Stimulated activated CD8-positive, alpha-beta memory T cell treated with anti-CD3 and anti-CD28 coated beads, Interleukin-7, amount 100 ng/mL, for 4 hours (primary cell): ENCODE data around the gene ZNF138.
"Not testable (repeated sequence)": the region's sequence is repeated elsewhere in the genome, so short reads cannot be mapped to it uniquely, and the experiment has no call there.

ENCODE experiments used
- DNase-seq, 2 donors: peaks; one replicate each; pipeline ENCODE4 v3.0.0-alpha.2; 2020; ENCODE audit warnings: low read depth in 2 of 2

ZNF138 gene

DNA sequence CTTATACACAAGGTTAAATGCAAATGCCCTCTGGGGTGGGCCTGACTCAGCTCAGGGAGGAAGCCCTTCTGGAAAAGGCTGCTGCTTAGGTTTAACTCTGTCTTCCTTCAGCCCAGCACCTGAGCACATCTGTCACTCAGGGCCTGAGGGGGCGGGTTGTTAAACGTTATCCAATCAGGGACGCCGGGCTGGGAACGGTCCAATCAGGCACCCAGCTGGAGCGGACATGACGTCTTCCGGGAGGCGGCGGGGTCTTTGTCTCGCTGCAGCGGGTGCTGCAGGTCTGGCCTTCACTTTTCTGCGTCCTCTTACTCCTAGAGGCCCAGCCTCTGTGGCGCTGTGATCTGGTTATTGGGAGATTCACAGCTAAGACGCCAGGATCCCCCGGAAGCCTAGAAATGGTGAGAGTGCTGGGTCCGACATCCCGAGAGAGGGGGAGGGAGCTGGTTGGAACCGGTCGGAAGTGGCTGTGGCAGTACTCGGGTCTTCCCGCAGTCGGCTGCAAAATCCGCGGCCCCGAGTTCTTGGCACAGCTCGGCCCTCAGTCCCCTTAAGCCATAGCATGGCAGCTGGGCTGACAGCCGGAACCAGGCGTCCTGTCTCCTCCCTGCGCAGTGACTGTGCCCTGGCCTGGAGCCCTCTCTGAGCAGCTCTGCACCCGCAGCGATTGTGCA is at the start of gene ZNF138:
TSS of gene ZNF138 (plus strand) at position 258 of the 674 bp plus-strand sequence. CDS start at position 399, 141 bp downstream.
- peak; percentile 86 to 90 for DNase-seq

DNA sequence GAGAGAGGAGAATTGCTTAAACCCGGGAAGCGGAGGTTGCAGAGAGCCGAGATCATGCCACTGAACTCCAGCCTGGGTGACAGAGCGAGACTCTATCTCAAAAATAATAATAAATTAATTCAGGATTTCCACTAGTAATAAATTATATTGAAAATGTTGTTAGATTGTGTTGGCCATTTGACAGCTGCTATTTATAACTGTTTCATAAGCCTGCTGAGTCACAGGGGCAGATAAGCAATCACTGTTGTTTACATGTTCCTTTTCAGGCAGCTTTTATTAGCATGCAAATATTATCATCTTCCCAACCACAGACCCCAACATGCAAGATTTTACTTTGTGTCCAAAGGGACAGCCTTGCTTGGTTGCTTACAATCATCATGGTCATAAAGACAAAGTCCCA is 49.5 kb upstream of the ZNF138 start:
- DNase-seq, result no peak

DNA sequence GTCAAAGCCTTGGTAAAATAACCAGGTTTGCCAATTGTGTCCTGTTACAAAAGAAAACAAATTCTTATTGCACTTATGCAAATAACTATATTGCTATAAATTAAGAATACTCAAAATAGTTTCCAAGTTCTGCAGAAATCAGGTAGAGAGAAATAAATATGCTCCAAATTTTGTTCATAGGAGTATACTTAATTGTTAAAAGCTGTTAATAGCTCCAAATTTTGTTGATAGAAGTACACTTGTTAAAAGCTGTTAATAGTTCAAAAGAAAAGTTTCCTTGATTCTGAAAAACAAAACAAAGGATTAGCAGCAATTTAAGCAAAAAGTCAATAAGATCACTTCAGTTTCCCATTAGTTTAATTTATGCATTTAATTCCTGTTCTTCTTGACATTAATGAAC is 46.4 kb upstream of the ZNF138 start:
- no peak for DNase-seq

DNA sequence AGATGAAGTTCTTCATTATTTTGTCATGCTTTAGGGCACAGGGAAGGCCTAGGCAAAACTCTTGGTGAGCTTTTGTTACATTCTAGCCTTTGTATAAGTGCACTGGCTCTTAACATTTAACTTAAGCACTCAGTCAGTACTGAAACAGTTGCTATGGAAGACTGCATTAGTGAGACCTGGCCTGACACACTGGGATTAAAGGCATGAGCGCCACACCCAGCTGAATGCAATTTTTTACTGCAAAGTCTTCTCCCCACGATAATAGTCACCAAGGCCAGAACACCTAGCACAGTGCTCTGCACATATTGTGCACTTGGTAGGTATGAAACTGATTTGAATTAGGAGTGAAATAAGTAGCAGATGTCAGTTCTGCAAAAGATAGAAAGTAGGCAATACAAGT is 41.2 kb upstream of the ZNF138 start:
- DNase-seq, result no peak

DNA sequence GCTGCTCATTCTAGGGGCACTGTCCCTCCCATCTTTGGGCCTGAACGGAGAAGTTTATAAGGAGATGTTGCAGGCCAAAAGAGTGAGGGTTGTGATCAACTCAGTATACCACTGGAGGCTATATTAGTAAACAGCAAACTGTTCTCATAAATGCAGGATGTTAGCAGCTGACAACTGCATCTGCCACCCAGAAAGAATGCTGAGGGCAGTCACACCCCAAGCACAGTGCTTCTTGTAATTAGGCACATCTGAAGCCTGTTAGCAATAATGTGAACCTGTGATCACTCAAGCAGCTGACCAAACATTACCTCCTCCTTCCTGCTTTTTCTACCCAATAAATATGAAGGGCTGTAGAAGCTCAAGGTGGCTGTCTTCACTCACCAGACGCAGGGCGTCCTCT is 38.4 kb upstream of the ZNF138 start:
- DNase-seq, result no peak

DNA sequence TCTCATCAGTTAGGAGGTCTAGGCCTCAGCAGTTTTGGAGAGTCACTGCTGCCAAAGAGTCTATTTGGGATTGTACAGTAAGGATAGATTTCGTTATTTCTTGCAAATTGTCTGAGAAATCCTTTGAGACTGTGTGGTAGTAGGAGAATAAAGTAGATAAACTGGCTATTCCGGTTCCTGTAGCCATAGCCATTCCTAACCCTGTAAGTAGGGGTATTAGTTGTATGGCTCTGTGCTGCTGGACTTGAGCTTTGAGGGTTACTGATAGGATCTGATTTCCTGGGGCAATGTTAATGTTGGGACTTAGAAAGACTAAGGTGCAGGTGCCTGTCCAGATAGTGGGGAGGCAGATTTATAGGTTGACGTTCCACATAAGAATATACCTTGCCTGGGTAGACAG is 36.1 kb upstream of the ZNF138 start:
- no peak for DNase-seq

DNA sequence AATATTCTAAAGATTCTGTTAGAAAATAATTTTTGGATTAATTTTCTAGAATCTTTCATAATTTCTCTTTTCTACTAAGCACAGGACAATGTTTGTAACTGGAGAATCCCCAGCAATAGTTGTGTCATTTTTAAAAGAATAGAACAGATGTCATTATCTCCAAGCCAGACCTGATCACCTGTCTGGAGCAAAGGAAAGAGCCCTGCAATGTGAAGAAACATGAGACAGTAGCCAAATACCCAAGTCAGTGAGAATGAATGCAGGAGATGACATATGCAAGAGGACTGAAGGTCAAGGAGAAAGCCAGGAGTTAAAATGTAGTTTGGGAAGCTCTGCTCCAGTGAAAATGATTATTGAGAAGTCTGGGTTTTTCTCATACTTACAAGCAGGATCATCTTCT is 25.4 kb upstream of the ZNF138 start:
- DNase-seq, result no peak

DNA sequence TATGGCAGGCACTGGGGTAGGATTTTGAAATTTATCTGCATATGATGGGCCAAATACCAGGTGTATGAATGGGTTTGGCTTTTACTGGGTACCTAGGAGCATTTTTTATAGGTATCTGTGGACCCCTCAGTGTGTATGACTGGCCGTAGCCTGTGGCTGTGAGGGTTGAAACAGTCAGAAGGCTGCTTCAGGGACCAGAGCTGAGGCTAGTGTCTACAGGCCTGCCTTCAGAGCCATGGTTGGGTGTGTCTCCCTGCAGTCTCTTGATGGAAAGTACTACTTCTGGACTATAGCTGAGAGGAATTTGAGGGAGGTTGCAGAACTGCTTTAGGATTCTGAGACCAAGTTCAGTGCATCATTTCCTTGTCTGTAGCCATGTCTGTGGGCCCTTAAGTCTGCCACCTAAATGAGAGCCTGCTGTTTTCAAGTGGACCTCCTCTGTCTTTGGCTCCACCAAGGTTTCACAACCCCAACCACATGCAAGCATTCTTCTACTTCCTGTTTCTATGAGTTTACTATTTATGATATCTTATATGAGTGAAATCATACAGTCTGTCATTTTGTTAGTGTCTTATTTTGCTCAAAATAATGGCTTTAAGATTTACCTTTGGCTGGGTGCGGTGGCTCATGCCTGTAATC is 19.9 kb upstream of the ZNF138 start:
- no peak for DNase-seq

DNA sequence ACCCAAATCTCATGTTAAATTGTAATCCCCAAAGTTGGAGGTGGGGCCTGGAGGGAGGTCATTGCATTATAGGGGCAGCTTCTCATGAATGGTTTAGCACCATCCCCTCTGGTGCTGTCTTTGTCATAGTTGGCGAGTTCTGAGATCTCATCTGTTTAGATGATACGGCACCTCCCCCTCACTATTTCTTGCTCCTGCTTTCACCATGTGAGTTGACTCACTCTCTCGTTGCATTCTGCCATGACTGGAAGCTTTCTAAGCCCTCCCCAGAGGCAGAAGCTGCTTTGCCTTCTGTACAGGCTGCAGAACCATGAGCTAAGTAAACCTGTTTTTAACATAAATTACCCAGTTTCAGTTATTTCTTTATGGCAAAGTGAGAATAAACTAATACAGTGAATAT is 18.9 kb upstream of the ZNF138 start:
- no peak for DNase-seq

DNA sequence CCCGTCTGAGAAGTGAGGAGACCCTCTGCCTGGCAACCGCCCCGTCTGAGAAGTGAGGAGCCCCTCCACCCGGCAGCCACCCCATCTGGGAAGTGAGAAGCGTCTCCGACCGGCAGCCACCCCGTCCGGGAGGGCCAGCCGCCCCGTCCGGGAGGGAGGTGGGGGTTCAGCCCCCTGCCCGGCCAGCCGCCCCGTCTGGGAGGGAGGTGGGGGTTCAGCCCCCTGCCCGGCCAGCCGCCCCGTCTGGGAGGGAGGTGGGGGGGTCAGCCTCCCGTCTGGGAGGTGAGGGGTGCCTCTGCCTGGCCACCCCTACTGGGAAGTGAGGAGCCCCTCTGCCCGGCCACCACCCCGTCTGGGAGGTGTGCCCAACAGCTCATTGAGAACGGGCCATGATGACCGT is 9.4 kb upstream of the ZNF138 start:
- DNase-seq, result not testable (repeated sequence)

DNA sequence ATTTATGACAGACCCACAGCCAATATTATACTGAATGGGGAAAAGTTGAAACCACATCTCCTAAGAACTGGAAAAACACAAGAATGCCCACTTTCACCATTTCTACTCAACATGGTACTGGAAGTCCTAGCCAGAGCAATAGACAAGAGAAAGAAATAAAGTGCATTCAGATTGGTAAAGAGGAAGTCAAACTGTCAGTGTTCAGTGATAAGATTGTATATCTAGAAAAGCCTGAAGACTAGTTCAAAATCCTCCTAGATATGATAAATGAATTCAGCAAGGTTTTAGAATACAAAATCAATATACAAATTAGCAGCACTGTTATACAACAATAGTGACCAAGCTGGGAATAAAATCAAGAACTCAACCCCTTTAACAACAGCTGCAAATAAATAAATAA is 6.9 kb upstream of the ZNF138 start:
- no peak for DNase-seq

DNA sequence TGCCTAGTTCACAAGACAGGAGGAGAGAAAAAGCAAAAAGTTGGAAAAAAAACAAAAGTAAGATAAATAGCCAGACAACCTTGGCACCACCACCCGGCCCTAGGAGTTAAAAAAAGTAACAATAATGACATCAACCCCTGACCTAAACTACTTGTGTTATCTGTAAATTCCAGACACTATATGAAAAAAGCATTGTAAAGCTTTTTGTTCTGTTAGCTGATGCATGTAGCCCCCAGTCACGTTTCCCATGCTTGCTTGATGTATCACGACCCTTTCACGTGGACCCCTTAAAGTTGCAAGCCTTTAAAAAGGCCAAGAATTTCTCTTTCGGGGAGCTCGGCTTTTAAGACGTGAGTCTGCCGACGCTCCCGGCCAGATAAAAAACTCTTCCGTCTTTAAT is 5.0 kb upstream of the ZNF138 start:
- not testable (repeated sequence) for DNase-seq

DNA sequence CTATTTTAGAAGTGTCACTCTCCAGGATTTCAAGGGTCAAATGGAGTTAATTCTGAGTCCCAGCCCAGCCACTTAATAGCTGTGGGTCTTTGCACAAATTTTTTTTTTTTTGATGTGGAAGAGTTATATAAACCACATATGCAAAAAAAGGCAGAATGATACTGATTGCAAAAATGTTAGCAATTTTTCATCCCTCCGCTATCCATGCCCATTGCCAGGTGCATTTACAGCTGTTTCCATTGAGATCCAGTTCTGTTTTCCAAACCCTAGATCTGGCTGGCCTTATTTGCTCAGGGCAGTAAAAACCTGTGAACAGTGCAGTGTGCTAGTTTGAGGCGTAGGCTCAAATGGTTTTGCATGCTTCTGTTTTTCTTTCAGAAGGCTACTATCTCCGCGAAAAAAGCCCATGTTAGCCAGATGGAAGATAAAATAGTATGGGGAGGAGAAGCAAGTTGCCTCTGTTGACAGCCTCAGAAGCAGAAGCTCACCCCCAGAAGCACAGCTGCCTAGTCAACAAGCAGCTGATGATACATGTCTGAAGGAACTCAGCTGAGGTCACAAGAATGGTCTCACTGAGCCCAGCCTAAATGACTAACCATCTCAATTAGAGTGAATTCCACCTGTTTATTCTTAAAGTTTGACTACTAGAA is 997 bp upstream of the ZNF138 start:
- no peak for DNase-seq

DNA sequence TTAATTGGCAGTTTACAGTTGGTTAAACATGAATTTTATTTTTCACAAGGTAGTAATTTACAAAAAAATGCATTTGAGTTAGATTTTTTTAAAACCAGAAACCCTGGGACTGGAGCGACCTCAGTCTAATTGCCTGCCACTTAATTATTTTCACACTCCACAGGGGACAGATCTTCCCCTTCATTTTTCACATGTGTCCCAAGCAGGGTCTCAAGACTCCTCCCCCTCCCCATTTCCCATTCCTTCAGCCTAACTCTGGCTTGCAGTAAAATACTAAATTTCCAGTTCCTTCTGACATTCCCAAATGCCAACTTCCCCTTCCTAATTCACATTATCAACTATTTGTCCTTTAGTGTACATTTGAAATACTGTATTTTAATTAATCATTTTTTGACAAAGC is 948 bp downstream of the ZNF138 start:
- no peak for DNase-seq

DNA sequence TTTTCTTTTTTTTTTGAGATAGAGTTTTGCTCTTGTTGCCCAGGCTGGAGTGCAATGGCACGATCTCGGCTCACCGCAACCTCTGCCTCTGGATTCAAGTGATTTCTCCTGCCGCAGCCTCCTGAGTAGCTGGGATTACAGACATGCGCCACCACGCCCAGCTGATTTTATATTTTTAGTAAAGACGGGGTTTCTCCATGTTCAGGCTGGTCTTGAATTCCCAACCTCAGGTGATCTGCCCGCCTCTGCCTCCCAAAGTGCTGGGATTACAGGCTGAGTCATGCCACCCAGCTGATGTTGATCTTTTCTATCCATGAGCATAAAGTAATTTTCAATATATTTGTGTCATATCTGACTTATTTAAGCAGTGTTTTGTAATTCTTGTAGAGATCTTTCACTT is 4.9 kb downstream of the ZNF138 start:
- not testable (repeated sequence) for DNase-seq

DNA sequence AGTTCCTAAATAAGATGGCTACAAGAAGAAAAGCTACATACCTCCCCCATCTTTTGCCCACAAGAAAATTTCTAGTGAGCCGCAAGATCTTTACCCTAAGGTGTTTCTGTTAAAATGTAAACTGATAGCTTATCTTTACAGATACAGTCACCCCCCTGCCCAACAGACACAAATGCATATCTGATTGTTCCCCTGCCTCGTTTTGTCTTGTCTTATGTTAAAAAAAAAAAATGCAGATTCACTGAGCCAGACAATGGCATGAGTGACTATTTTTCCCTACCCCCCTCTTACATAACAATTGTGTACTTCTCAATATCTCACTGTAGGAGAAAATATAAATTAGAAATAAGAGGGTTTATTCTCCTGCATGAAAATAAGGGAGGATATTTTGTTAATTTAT is 8.5 kb downstream of the ZNF138 start:
- DNase-seq, result no peak

DNA sequence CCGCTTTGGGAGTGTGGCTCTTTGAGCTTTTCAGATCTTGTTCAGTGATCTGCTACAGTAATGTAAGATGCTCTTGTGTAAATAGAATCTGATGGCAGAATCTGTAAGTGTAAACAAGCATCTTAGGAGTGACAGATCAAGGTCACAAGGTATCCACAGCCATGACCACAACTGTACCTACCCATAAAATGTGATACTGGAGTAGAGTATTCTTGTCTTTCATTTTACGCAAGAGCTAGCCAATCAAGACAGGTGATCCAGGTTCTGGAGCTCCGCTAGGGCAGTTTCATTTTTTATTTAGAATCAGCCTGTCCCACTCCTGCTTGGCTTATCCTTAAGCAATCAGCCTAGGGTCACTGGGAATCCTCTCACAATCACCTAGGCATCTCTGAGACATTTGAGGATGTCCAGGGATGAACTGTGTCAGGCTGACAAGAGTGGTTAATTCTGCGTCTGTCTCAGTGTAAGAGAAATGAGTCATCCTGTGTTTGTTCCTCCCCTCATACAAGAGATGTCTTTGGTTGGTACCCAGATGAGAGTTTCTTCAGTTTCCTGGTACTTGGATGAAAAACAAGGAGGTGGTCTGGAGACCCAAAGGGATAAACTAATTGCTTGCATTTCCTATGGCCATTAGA is 13.6 kb downstream of the ZNF138 start:
- DNase-seq, result no peak

DNA sequence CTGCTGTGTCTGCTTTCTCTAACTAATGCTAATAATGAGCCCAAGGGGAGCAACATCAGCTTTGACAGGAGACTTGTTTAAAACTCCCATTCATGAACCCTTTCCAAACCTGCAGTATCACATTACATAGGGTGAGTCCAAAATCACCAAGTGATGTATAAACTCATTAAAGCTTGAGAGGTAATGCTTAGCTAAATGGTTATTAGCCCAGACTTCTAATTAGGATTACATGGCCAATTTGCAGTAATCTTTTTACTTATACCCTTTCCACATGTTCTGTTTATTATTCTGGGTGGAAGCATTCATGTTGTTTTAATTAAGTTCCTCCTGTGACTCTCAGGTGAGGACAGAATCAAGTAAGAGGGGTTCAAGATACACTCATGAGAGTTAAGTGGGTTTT is 17.5 kb downstream of the ZNF138 start:
- DNase-seq, result no peak

DNA sequence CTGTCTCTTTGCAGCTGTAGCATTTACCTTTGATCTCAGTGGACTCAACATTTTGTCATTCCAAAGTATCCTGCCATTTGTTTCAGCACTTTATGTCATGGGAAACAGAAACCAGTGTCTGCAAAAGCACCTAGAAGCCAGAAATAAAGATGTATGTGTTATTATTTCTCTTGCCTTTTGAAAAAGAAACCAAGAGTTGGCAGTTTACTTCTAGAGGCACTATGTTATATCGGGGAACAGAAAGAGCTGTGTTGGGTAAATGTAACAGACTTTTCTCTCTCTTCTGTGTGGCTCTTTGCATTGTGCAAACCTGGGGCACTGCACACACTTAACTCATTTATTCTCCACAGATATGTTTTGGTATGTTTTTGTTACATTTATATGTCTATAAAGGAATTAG is 36.7 kb downstream of the ZNF138 start:
- no peak for DNase-seq

DNA sequence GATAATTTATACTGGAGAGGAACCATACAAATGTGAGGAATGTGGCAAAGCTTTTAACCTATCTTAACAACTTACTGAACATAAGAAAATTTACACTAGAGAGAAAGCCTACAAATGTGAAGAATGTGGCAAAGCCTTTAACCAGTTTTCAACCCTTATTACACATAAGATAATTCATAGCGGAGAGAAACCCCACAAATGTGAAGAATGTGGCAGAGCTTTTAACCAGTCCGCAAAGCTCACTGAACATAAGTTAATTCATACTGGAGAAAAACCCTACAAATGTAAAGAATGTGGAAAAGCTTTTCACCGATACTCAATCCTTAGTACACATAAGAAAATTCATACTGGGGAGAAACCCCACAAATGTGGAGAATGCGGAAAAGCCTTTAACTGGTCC is 37.9 kb downstream of the ZNF138 start:
- no peak for DNase-seq

DNA sequence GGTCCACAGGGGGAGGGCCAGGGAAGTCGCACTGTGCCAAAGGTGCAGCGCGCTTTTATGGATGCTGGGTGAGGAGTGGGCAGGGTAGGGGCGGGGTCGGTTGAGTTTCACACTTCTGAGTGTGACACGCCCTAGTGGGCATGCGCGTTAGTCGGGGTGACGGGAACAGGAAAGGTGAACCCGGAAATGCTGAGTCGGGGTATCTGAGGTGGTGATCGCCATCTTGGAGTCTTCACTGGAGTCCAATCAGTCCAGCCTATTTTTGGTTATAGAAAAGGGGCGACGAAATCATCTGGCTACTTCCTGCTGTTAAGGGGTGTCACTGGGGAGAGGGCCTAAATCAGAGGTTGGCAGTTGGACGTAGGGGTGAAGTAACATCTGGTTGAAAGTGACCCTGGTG is 40.8 kb downstream of the ZNF138 start:
- DNase-seq, result no peak

DNA sequence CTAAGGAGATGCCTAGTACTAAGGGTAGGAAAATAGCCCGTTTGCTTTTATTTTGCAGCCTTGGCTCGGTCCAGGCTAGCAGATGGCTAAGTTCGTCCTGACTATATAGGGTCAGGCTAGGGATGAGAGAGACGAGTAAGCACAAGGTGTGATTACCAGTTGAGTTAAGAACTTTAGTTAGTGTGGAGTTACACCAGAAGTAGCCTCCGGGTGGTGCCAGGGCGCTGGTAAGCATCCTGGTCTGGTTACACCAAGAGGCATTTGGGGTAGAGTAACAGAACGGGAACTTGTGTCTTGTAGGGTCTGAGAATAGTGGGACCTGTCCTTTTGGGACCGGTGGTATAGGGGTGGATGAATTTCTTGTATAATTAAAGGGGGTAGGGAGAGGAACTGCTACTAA is 41.6 kb downstream of the ZNF138 start:
- not testable (repeated sequence) for DNase-seq

DNA sequence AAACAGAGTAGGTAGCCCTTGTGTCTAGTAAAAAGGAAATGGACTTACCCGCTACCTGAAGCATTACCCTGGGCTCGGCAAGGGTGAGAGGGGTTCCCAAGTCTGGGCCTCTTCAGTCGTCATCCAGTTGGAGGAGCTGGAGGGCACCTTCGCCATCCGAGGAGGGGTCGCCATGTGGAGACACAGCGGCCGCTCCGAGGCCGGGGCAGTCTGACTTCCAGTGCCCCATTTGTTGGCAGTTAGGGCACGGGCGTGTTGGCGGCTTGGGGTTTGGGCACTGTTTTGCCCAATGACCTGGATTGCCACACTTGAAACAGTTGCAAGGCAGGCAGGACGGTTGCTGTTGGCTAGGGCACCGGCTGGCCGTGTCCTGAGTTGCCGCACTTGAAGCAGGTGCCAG is 43.8 kb downstream of the ZNF138 start:
- not testable (repeated sequence) for DNase-seq
